ENCODE data around the gene RAD18.
A peak's percentile ranks its signal among the peaks of the same experiment; 100 is the strongest.

The RAD18 gene

GRCh38 chr3:8963137-8963853 lies at the start of gene RAD18:
RAD18 (minus strand) TSS chr3:8963472; CDS start chr3:8963385, 87 bp downstream.
- DNase-seq = peak; percentile 91

- DNase-seq = no peak
Measured at GRCh38 chr3:9012521-9012920, 49.2 kb upstream of the RAD18 start.

GRCh38 chr3:9009976-9010545 lies 46.8 kb upstream of the RAD18 start:
- DNase-seq = no peak

- DNase-seq = no peak
Measured at GRCh38 chr3:9008550-9009255, 45.4 kb upstream of the RAD18 start.

DNA sequence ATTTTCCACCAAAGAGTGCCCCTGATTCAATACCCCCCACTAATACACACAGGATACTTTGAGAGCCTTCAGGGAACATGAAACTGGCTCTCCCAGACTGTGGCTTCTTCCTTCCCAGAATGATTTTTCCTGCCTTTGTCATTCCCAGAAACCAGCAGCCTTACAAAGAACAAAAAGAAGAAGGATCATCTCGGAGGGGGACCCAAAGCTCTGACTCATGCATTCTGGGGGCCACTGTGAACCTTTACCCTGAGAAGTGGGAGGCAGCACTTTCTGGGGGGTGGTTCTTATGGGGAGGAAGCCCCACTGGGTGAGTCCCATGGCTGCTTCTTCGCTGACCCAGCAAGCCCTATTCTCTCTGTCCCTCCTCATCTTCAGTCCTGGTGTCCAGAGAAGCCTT lies 44.7 kb upstream of the RAD18 start:
- no peak for DNase-seq

DNA sequence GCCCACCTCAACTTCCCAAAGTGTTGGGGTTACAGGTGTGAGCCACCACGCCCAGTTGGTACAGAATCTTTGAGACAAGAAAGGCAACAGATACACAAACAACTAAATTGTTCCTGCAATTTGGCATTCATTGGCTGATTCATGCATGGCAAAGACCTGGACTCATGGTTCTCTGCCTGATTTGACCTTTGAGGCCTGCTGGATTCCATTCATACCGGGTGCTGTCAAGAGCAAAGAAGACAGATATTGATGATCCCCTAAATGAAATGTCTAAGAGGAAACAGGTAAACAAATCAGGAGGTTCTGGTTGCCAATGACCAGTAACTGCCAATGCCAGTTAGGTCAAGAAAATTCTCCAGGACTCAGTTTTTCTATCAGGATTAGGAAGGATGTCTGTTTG lies 43.9 kb upstream of the RAD18 start:
- no peak for DNase-seq

GRCh38 chr3:9000041-9000440 lies 36.8 kb upstream of the RAD18 start:
- DNase-seq = no peak

- no peak for DNase-seq
Measured at GRCh38 chr3:8997151-8997550, 33.9 kb upstream of the RAD18 start.

GRCh38 chr3:8996681-8997121 lies 33.4 kb upstream of the RAD18 start:
- no peak for DNase-seq

DNA sequence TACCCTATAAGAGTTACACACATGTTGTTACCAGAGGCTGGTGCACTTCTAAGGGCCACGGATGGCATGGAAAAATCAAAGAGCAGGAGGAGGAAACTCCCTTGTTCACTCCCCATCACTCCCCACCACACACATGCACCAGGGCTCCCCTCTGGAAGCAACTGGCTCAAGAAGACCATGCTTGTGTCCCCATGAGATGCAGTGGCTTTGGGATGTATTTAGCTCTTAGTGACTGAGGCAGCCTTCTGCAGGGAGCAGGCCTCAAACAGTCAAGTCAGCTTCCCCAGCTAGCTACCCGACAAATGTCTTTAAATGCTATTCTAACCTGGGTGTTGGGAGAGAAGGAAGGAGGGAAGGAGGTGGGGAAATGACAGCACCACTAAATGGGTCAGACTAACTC lies 32.9 kb upstream of the RAD18 start:
- no peak for DNase-seq

GRCh38 chr3:8994226-8994625 lies 31.0 kb upstream of the RAD18 start:
- DNase-seq = no peak

DNA sequence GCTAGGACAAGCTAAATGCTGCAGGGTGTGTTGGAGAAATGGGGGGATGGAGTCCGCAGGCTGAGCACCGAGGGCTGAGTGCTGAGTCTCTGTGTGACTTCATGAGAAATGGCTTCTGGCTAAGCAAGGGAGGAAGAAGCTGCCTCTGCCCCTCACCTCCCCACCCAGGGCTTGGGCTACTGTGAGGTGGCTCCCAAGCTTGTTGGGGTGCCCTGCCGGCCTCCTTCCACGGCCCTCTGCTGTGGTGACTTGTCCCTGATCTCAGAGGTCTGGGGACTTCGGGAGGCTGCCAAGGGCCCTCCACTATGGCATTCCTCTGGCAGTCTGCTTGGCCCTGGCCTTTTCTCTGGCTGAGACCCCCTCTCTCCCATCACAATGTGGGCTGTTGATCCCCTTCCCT lies 30.1 kb upstream of the RAD18 start:
- no peak for DNase-seq

GRCh38 chr3:8992854-8993253 lies 29.6 kb upstream of the RAD18 start:
- DNase-seq = no peak

GRCh38 chr3:8992199-8992598 lies 28.9 kb upstream of the RAD18 start:
- DNase-seq = no peak

DNA sequence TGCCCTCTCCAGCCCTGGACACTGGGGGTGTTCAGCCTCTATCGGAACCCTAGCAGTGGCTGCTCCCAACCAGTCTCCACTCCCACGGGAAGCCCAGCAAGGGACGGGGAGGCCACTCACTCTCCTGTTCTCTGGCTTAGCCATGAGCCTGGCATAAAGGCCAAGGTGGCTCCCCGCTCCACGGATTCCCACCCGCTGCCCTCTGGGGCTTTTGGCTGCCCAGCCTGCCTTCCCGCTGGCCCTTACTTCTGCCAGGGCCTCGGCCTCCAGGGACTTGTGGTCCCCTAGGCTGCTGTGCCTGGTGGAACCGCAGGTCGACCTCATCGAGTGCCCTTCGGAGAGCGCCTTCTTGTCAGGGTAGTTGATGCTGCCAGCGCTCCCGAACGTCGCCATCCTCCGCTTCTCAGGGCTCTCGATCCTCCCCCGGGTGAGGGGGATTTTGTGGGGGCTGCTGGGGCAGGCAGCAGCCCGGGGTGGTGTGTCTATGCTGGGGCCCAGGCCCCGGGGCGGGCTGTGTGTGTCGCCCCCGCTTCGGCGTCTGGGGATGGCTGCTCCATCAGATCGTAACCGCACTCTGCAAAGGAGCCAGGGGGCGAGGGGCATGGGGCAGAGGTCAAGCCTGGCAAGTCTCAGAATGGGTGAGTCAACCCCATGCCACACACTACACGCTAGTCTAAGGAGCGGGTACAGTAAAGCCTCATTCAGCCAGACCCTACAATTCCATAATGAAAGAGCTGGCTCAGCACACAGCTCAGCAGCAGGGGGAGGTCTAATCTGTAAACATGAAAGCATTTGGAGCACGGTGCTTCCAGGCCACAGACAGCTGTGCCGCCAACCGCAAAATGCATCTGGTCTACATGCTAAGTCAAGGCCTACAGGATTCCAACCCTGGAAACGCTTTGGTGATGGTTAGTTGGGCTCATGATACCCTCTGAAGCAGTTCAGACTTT lies 27.3 kb upstream of the RAD18 start:
- DNase-seq = no peak

GRCh38 chr3:8988791-8989558 lies 25.7 kb upstream of the RAD18 start:
- no peak for DNase-seq

DNA sequence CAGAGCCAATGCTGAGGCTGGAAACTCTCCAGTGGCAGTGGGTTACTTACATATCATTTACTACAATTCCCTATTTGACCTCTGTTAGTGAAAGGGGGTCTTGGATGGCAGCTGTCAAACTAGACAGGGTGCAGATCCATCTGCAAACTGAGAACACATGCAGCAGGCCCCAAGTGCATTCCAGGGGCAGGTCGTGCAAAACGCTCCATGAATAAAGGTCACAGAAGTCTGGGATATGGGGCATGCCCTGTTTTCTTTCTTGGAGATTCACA lies 25.0 kb upstream of the RAD18 start:
- DNase-seq = no peak

- peak; percentile 59 for DNase-seq
Measured at GRCh38 chr3:8987645-8988383, 24.5 kb upstream of the RAD18 start.

GRCh38 chr3:8987226-8987625 lies 24.0 kb upstream of the RAD18 start:
- DNase-seq = no peak

DNA sequence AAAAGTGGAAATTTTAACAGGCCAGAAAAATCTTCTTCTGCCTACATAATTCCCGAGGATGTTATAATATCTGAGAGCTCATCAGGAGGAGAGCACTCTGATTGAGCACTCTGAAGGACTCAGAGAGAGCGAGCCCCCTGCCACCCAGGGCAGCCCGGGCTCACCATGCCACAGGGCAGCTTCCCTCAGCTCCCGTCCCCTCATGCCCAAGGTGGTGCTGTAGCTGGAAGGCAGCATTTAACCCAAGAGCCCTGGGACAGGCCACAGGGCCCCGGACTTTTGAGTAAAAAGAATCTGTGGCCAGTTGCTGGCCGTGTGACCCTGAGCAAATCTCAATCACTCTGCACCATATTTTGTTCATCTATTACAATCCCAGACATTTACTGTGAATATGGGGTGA lies 23.5 kb upstream of the RAD18 start:
- DNase-seq = no peak

DNA sequence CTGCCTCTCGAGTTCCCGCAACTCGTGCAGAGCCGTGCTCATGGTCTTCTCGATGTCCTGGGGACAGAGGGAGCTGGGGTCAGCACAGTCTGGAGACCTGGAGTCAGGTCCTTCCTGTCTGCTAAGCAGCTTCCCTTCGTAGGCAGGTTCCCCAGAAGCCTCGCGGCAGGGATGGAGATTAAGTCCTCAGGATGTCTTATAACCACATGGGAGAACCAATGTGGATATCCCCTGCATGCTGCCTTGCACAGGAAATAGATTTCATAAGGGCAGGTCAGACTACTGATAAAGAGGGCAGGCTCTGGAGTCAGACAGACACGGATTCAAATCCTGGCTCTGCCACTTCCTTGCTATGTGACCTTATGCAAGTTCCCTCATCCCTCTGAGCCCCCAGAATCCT lies 22.6 kb upstream of the RAD18 start:
- DNase-seq = no peak

DNA sequence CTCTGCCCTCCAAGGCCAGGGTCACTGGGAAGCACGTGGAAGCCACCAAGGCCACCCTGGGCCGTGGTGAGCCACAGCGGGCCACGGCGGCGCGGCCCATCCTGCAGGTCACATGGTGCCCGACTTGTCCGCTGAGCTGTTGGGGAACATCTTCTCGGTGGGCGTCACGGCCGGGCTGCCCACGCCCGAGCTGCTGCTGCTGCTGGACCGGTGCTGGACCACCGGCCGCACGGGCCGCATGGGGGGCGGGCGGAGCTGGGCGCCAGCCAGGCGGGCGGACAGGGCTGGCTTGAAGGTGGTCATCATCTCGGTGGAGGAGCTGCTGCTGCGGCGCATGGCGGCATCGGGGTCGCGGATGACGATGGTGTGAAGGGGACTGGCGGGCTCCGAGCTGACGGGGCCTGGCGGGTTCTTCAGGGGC lies 22.1 kb upstream of the RAD18 start:
- no peak for DNase-seq
